CD4-positive, alpha-beta T cell treated with Interleukin-2 at 100 ng/mL for 4 hours (primary cell): ENCODE results near the gene SLC1A4.
"Not testable (repeated sequence)": the region's sequence is repeated elsewhere in the genome, so short reads cannot be mapped to it uniquely, and the experiment has no call there.

Experiments
- DNase-seq: peaks from one replicate; pipeline ENCODE4 v3.0.0-alpha.2; 2020; ENCODE audit warnings: low spot score

SLC1A4 gene

GRCh38 chr2:64963719-64964118 lies 25.5 kb upstream of the SLC1A4 start:
- DNase-seq = no peak

- no peak for DNase-seq
Measured at GRCh38 chr2:64966017-64966416, 23.2 kb upstream of the SLC1A4 start.

GRCh38 chr2:64966839-64967238 lies 22.4 kb upstream of the SLC1A4 start:
- DNase-seq = no peak

- DNase-seq = no peak
Measured at GRCh38 chr2:64967601-64968000, 21.6 kb upstream of the SLC1A4 start.

- DNase-seq = not testable (repeated sequence)
Measured at GRCh38 chr2:64969086-64969485, 20.1 kb upstream of the SLC1A4 start.

GRCh38 chr2:64970495-64970894 lies 18.7 kb upstream of the SLC1A4 start:
- no peak for DNase-seq

- no peak for DNase-seq
Measured at GRCh38 chr2:64972426-64972825, 16.8 kb upstream of the SLC1A4 start.

- no peak for DNase-seq
Measured at GRCh38 chr2:64972876-64973275, 16.3 kb upstream of the SLC1A4 start.

GRCh38 chr2:64975232-64975821 lies 13.9 kb upstream of the SLC1A4 start:
- no peak for DNase-seq

- no peak for DNase-seq
Measured at GRCh38 chr2:64976276-64976675, 12.9 kb upstream of the SLC1A4 start.

GRCh38 chr2:64978514-64979268 lies 10.5 kb upstream of the SLC1A4 start:
- peak; percentile 14 for DNase-seq

GRCh38 chr2:64979744-64980143 lies 9.5 kb upstream of the SLC1A4 start:
- no peak for DNase-seq

GRCh38 chr2:64980183-64980582 lies 9.0 kb upstream of the SLC1A4 start:
- DNase-seq = no peak

- DNase-seq = no peak
Measured at GRCh38 chr2:64982311-64982857, 6.8 kb upstream of the SLC1A4 start.

- DNase-seq = no peak
Measured at GRCh38 chr2:64982932-64983331, 6.3 kb upstream of the SLC1A4 start.

- DNase-seq = no peak
Measured at GRCh38 chr2:64985447-64985846, 3.8 kb upstream of the SLC1A4 start.

GRCh38 chr2:64987001-64987955 lies 1.9 kb upstream of the SLC1A4 start:
- no peak for DNase-seq

- no peak for DNase-seq
Measured at GRCh38 chr2:64987956-64988419, 1.2 kb upstream of the SLC1A4 start.

GRCh38 chr2:64988420-64989125 lies 626 bp upstream of the SLC1A4 start:
- DNase-seq = peak; percentile 55

GRCh38 chr2:64989982-64990614 lies 899 bp downstream of the SLC1A4 start:
- DNase-seq = no peak

- no peak for DNase-seq
Measured at GRCh38 chr2:64990876-64991275, 1.7 kb downstream of the SLC1A4 start.
